ENCODE results near the gene RSRC2. TPM values are rescaled to one million over a fixed set of nuclear protein-coding genes. Genes with fewer than 3 reads are reported as not detected.
A peak's percentile ranks its signal among the peaks of the same experiment; 100 is the strongest.

RSRC2 gene
- total and polyA plus RNA-seq, 9 of the 15 experiments (the other 6 are each of a cell fraction or from before 2014, with no cell fraction given): 52.6 to 123 (median 80.3) TPM

DNA sequence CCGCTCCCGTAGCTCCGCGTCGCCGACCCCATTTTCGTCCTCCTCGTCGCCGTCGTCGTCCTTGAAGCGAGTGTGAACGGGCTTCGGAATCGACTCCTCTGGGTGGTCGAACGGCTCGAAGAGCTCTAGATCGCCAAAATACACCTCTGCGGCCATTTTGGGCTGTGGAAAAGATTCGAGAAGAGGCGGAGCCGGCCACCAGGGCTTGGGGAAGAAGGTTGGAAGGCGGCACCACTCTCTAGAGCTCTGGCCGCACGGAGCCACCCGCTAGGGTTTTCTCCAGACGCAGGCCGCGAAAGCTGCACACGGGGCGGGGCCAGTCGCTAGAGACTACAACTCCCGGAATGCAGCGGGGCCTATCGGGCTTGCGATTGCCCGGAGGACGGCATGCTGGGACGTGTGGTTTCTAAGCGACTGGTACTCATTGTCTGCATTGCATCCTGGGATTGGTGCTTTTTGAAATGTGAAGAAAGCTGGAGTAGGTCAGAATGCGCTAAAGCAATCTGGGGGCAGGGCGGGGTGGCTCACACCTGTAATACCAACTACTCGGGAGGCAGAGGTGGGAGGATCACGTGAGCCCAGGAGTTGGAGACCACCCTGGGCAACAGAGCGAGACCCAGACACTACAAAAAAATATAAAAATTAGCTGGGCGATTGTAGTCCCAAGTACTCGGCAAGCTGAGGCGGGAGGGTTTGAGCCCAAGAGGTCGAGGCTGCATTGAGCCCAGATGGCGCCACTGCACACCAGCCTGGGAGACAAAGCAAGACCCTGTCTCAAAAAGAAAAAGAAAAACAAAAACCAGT is 25.8 kb downstream of the RSRC2 start, which contains the start of gene ZCCHC8:
TSS of gene ZCCHC8 (minus strand) at position 248 of the 804 bp plus-strand sequence. CDS start at position 156, 92 bp downstream.
- peaks cover 41% of the 10 kb centered on the region for H3K36me3 ChIP-seq (ENCODE audit: control insufficient read depth, insufficient read depth, low read length)
- ATAC-seq: peak; percentile 91
- ChIA-PET POLR2A (interaction anchor here (0.6 to 9.6 kb wide), 21 partner anchors 10 to 1155 kb away, joined by 3 to 125 read pairs (median 5); partner anchors contain the start of genes KNTC1 and RSRC2), CTCF (ENCODE audit: low intra/inter-chr PET ratio) (no interaction called here)
- 2% methylated on average over 51 of the region's 52 CpGs for WGBS (ENCODE audit: insufficient coverage, low coverage, missing lambda C conversion rate)
- H2AFZ ChIP-seq (ENCODE audit: low read depth, low read length): peak within 1 kb of the TSS; percentile 95
- peaks cover 48% of the 10 kb centered on the region for H3K79me2 ChIP-seq (ENCODE audit: control insufficient read depth, insufficient read depth, low read length)
- in situ Hi-C loops (cut with MboI) (no loop called here), intact Hi-C loops (cut with micrococcal nuclease) (loop anchor here (1.0 kb wide), 1 partner anchor 26 kb away; the partner anchor contains the start of gene KNTC1)
- H3K9ac ChIP-seq (ENCODE audit: insufficient read depth in 1 of 2, low read depth in 2 of 2, low read length in 2 of 2): peak within 1 kb of the TSS; percentile 99
- no peaks in the 10 kb centered on the region for H3K9me1 ChIP-seq (ENCODE audit: control insufficient read depth, insufficient read depth, low read length)
- H3K27ac ChIP-seq (ENCODE audit: extremely low read depth, low read depth, low read length): peak within 1 kb of the TSS; percentile 99
- H3K4me3 ChIP-seq: peak within 1 kb of the TSS; percentile 94
- no peaks in the 10 kb centered on the region for H4K20me1 ChIP-seq (replicated peaks; ENCODE audit: control insufficient read depth, insufficient read depth, low read length)
- H3K4me1 ChIP-seq (replicated peaks in 1 of 2; ENCODE audit: control insufficient read depth in 2 of 2, insufficient read depth in 2 of 2, low read length in 2 of 2): peaks cover 6 to 11% of the 10 kb centered on the region in 2 experiments; a peak in 3 of 5 replicates
- no peaks in the 10 kb centered on the region for H3K27me3 ChIP-seq (ENCODE audit: control insufficient read depth in 2 of 2, insufficient read depth in 2 of 2, low read length in 2 of 2)
- H3K4me2 ChIP-seq (ENCODE audit: insufficient read depth, low read length): peak within 1 kb of the TSS; percentile 95
- no TSS peak for BruUV-seq (replicated peaks)
- H3K9me3 ChIP-seq (replicated peaks; ENCODE audit: control insufficient read depth, insufficient read depth, low read depth, low read length): no peaks in the 10 kb centered on the region
- DNase-seq (ENCODE audit: extremely low read depth in 1 of 4, low spot score in 3 of 4): peak; percentile 89 to 99 (median 92)
- FAIRE-seq: peak; percentile 96
- TF ChIP-seq, protein P1, sequence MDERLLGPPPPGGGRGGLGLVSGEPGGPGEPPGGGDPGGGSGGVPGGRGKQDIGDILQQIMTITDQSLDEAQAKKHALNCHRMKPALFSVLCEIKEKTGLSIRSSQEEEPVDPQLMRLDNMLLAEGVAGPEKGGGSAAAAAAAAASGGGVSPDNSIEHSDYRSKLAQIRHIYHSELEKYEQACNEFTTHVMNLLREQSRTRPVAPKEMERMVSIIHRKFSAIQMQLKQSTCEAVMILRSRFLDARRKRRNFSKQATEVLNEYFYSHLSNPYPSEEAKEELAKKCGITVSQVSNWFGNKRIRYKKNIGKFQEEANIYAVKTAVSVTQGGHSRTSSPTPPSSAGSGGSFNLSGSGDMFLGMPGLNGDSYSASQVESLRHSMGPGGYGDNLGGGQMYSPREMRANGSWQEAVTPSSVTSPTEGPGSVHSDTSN (CRISPR knock-in tag; IDR thresholded peaks at IDR 0.05; ENCODE audit: low read depth): no peak
- TF ChIP-seq, protein P1 (tag; conservative IDR thresholded peaks at IDR 0.05; ENCODE audit: low read depth): no peak
- TF ChIP-seq MAFF (IDR thresholded peaks at IDR 0.05; ENCODE audit: low read length) (no peak), RCOR1 (IDR thresholded peaks at IDR 0.05; ENCODE audit: borderline replicate concordance in 1 of 2, low read depth in 2 of 2, low read length in 2 of 2) (peak in 1 of 2 experiments; percentile 72; a peak in 2 of 4 replicates), HDGF (IDR thresholded peaks at IDR 0.05) (no peak), STAT5A (IDR thresholded peaks at IDR 0.05; ENCODE audit: borderline replicate concordance, low read length) (no peak), CSDE1 (IDR thresholded peaks at IDR 0.05) (no peak), ETV6 (IDR thresholded peaks at IDR 0.05; ENCODE audit: borderline replicate concordance in 1 of 2, low read depth in 2 of 2, low read length in 1 of 2) (no peak), ETV6 (CRISPR knock-in tag; IDR thresholded peaks at IDR 0.05; ENCODE audit: borderline replicate concordance) (no peak), ZNF699 (CRISPR knock-in tag; IDR thresholded peaks at IDR 0.05; ENCODE audit: insufficient replicate concordance) (no peak), SETDB1 (IDR thresholded peaks at IDR 0.05; ENCODE audit: low read length) (peak; percentile 59), NCOA1 (IDR thresholded peaks at IDR 0.05; ENCODE audit: low read depth) (no peak; the same call in 1 of the 2 replicates), ZNF584 (CRISPR knock-in tag; IDR thresholded peaks at IDR 0.05; ENCODE audit: low read depth) (peak; percentile 87; the same call in 1 of the 2 replicates), MED1 (CRISPR knock-in tag; IDR thresholded peaks at IDR 0.05; ENCODE audit: borderline replicate concordance) (no peak), ZNF431 (CRISPR knock-in tag; IDR thresholded peaks at IDR 0.05) (peak; percentile 79; the same call in 1 of the 2 replicates), MEF2D (tag; conservative IDR thresholded peaks at IDR 0.05; ENCODE audit: low read depth) (0 out of 2 replicates have a peak, but pooled peaks have one; percentile 42), RBFOX2 (IDR thresholded peaks at IDR 0.05; ENCODE audit: low read depth, low read length) (peak; percentile 99)
- TF ChIP-seq, protein P2, sequence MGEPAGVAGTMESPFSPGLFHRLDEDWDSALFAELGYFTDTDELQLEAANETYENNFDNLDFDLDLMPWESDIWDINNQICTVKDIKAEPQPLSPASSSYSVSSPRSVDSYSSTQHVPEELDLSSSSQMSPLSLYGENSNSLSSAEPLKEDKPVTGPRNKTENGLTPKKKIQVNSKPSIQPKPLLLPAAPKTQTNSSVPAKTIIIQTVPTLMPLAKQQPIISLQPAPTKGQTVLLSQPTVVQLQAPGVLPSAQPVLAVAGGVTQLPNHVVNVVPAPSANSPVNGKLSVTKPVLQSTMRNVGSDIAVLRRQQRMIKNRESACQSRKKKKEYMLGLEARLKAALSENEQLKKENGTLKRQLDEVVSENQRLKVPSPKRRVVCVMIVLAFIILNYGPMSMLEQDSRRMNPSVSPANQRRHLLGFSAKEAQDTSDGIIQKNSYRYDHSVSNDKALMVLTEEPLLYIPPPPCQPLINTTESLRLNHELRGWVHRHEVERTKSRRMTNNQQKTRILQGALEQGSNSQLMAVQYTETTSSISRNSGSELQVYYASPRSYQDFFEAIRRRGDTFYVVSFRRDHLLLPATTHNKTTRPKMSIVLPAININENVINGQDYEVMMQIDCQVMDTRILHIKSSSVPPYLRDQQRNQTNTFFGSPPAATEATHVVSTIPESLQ (CRISPR knock-in tag; IDR thresholded peaks at IDR 0.05): peak; percentile 63; the same call in 1 of the 2 replicates

Measured in K562 (cell line).